Activated CD8-positive, alpha-beta memory T cell treated with anti-CD3 and anti-CD28 coated beads, Interleukin-2, amount 50 U/mL, for 24 hours (primary cell): ENCODE results near the gene TSPAN10.

Experiments
- DNase-seq: peaks from one replicate; pipeline ENCODE4 v3.0.0-alpha.2; 2020; ENCODE audit errors: extremely low read depth

The TSPAN10 gene

DNA sequence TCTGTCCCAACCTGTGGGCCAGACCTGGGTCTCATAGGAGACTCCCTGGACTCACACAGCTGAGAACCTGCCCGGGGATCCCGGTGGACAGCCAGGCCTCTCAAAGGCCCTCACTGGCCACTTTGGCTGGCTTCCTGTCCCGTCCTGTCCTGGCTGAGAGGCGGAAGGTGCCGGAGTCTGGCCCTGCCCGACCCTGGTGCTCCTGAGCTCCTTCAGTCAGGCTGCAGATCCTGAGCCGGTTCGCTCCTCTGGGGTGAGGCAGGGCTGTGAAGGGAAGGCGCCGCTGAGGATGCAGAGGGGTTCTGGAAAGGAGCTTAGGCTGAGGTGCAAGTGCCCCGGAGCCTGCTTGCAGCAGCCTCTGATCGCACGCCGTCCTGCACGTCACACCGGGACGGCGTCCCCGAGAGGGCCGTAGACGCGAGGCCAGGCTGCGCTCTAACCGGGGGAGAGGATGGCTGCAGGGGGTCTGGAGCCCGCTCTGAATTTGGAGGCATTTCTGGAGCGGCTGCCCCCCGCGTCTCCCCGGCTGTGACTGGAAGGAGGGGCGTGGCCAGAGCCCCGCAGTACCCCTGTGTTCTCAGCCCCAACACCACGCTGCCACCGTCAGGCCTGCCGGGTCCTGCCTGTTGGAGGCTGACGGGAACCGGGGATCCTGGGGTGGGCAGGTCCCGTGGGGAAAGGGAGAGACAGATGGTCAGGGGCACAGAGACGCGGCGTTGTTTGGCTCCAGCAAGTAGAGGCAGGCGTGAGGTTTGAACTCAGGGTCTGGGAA is 51.0 kb downstream of the TSPAN10 start:
- DNase-seq = no peak

- no peak for DNase-seq
Observed at GRCh38 chr17:81688616-81689015, 51.6 kb downstream of the TSPAN10 start.

DNA sequence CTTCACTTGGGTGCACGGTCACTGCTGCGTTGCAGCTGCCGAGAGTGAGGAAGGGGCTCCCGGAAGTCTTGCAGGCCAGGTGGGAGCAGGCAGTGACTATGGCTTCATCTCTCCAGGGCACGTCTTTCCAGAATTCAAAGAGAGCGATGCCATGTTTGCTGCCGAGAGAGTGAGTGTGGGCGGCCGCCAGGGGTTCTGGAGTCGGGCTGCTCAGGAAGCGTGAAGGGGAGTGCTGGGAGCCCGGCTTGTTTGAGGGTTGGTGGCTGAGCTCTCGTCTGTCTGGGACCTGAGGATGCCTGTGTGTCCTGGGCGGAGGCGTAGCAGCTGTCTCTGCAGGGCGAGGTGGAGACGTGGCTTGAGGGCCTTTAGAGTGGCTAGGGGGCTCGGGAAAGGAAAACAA is 53.1 kb downstream of the TSPAN10 start:
- no peak for DNase-seq

DNA sequence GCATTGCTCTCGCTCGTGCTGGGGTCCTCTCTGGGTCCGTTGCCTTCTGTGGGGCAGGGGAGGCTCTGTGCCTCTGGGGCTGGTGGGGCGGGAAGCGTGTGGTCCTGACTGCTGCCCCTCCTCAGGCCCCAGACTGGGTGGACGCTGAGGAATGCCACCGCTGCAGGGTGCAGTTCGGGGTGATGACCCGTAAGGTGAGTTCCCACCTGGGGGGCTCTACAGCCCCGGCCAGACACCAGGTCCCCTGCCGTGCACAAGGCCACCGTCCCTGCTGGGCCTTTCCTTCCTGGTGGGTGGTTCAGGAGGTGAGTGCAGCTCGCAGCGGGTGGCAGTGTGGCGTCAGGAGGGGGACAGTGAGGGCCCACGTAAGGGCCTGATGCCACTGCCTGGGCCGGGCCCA is 53.6 kb downstream of the TSPAN10 start:
- no peak for DNase-seq

DNA sequence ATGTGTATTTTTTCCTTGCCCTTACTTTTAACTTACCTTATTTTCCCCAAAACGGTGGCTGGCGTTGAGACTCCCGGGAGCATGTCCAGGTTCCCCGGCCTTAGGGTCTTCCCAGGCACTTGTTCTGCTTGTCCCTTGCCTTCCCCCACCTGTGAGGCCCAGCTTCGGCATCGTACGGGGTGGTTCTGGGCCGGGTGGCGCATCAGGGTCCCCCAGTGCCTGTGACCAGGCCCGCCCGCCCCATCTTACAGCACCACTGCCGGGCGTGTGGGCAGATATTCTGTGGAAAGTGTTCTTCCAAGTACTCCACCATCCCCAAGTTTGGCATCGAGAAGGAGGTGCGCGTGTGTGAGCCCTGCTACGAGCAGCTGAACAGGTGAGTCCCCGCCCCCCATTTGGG is 54.2 kb downstream of the TSPAN10 start:
- no peak for DNase-seq

DNA sequence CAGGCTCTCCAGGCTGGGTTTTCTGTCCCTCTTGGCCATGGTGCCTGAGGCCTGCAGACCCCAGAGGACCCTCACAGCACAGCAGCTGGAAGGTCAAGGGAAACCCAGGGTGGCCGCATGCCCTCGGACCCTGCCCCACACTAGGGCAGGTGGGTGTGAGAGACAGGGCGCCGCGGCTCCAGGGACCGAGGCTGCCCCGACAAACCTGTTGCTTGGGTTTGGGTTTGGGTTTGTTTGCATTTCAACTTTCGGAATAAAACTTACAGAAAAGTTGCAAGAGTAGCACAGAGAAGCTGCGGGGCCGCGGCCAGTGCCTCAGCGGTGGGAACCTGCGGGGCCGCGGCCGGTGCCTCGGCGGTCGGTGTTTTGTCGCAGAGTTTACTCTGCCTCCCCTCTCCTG is 54.6 kb downstream of the TSPAN10 start:
- no peak for DNase-seq

- DNase-seq = no peak
Observed at GRCh38 chr17:81693509-81694210, 56.7 kb downstream of the TSPAN10 start.

DNA sequence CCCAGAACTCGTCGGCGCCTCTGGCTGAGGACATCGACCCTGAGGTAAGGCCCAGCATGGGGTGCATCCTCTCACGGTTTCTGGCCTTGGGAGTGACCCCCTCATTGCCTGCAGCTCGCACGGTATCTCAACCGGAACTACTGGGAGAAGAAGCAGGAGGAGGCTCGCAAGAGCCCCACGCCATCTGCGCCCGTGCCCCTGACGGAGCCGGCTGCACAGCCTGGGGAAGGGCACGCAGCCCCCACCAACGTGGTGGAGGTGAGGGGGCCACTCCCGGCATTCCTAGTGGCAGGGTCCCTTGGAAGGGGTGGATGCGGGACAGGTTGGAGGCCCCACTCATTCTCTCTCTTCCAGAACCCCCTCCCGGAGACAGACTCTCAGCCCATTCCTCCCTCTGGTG is 57.8 kb downstream of the TSPAN10 start:
- DNase-seq = no peak

DNA sequence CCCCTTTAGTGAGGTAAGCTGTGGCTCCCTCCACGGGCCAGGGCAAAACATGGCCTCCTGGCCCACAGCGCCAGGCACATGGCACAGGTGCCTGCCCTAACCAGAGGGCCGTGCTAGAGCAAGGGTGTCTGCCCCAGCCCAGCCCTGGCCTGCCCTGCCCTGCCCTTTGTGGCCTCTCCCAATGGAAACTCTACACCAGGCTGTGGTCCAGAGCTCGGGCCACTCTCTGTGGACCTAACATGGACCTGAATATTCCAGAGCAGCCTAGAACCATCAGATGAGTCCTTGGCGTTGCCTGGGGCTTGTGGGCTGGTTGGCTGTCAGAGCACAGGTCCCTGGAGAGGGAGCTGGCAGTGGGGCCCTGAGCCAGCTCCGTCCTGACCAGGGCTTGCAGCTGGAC is 58.2 kb downstream of the TSPAN10 start:
- DNase-seq = no peak

GRCh38 chr17:81695801-81696200 is 58.8 kb downstream of the TSPAN10 start:
- no peak for DNase-seq

DNA sequence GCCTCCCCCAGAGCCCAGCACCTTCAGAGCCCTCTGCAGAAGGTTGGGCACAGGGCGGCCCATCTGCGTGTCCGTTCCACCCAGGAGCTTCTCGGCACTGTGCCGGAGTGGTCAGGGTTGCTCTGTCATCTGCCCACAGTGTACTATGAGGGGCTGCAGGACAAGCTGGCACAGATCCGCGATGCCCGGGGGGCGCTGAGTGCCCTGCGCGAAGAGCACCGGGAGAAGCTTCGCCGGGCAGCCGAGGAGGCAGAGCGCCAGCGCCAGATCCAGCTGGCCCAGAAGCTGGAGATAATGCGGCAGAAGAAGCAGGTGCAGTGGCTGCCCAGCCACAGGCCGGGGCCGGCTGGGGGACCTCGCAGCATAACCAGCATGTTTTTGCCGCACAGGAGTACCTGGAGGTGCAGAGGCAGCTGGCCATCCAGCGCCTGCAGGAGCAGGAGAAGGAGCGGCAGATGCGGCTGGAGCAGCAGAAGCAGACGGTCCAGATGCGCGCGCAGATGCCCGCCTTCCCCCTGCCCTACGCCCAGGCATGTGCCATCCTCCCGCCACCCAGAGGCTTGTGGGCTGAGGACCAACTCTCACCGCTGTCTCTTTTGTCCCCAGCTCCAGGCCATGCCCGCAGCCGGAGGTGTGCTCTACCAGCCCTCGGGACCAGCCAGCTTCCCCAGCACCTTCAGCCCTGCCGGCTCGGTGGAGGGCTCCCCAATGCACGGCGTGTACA is 59.4 kb downstream of the TSPAN10 start:
- DNase-seq = no peak

DNA sequence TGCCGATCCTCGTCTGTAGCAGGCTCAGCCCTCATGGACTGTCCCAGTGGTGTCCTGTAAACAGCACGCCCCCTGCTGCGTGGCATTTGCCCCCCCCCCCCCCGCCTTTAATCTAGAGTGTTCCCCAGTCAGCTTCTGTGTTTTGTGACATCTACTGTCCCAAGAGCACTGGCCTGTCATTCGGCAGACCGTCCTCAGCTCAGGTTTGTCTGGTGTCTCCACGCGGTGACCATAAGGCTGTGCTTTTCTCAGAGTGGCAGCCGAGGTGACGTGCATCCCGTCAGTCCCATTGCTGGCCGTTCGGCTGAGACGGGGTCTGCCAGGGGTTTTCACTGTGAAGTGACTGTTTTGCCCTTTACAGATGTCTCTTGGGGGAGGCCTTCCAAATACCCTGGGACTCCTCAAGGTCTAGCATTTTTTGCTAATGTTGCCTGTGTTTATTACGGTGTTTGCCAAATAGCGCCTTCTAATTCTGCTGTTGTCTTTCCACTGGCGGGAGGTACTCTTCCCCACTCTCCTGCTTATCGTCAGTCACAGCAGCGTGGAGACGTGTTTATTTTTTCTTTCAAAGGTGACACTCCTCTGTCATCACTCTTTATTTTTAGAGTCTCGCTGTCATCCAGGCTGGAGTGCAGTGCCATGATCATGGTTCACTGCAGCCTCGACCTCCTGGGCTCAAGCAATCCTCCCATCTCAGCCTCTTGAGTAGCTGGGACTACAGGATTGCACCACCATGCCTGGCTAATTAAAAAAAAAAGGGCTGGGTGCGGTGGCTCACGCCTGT is 60.5 kb downstream of the TSPAN10 start:
- DNase-seq = no peak
